ENCODE data around the gene GNAT2. TPM values are rescaled to one million over a fixed set of nuclear protein-coding genes. Genes with fewer than 3 reads are reported as not detected.

Gene GNAT2
- total RNA-seq, 4 donors from 2014 or later = 0.33 TPM; not detected in 3

GRCh38 chr1:109609881-109610280, 9.5 kb downstream of the GNAT2 start:
- no peak for TF ChIP-seq POLR2AphosphoS5 (IDR thresholded peaks at IDR 0.05)
- Histone ChIP-seq H3K9me3 (no peaks in the 10 kb centered on the region), H3K27me3 (no peaks in the 10 kb centered on the region), H3K4me1 (peaks cover 0 to 3% (median 0%) of the 10 kb centered on the region in 4 donors), H3K36me3 (no peaks in the 10 kb centered on the region), H3K27ac (replicated peaks in 1 of 4) (no peak overlapping the region), H3K4me3 (no peak overlapping the region)
- 96% methylated on average over 3 of the region's 3 CpGs for WGBS
- DNase-seq (ENCODE audit: extremely low spot score) = no peak
- intact Hi-C loops (cut with DNase I) = no loop called here

- TF ChIP-seq, protein P1, sequence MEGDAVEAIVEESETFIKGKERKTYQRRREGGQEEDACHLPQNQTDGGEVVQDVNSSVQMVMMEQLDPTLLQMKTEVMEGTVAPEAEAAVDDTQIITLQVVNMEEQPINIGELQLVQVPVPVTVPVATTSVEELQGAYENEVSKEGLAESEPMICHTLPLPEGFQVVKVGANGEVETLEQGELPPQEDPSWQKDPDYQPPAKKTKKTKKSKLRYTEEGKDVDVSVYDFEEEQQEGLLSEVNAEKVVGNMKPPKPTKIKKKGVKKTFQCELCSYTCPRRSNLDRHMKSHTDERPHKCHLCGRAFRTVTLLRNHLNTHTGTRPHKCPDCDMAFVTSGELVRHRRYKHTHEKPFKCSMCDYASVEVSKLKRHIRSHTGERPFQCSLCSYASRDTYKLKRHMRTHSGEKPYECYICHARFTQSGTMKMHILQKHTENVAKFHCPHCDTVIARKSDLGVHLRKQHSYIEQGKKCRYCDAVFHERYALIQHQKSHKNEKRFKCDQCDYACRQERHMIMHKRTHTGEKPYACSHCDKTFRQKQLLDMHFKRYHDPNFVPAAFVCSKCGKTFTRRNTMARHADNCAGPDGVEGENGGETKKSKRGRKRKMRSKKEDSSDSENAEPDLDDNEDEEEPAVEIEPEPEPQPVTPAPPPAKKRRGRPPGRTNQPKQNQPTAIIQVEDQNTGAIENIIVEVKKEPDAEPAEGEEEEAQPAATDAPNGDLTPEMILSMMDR (IDR thresholded peaks at IDR 0.05) = no peak
- TF ChIP-seq POLR2A (IDR thresholded peaks at IDR 0.05; ENCODE audit: low read depth) (no peak), EP300 (IDR thresholded peaks at IDR 0.05) (no peak), POLR2AphosphoS5 (IDR thresholded peaks at IDR 0.05) (no peak)
- WGBS = 94% methylated on average over 1 of the region's 1 CpG
- H3K4me1 ChIP-seq = no peaks in the 10 kb centered on the region
Measured at GRCh38 chr1:109605381-109605780, 14.0 kb downstream of the GNAT2 start.

GRCh38 chr1:109603229-109603628, 16.2 kb downstream of the GNAT2 start:
- Histone ChIP-seq H3K27ac (replicated peaks in 1 of 4) (no peak overlapping the region), H3K27me3 (no peaks in the 10 kb centered on the region), H3K36me3 (peaks cover 0 to 10% (median 7%) of the 10 kb centered on the region in 4 donors), H3K4me3 (no peak overlapping the region), H3K9me3 (no peaks in the 10 kb centered on the region), H3K4me1 (no peaks in the 10 kb centered on the region)
- 95% methylated on average over 3 of the region's 3 CpGs for WGBS
- TF ChIP-seq POLR2AphosphoS5 (IDR thresholded peaks at IDR 0.05) (no peak), EP300 (IDR thresholded peaks at IDR 0.05) (no peak), POLR2A (IDR thresholded peaks at IDR 0.05; ENCODE audit: low read depth) (no peak)
- TF ChIP-seq, protein P1 (IDR thresholded peaks at IDR 0.05) = no peak
- intact Hi-C loops (cut with DNase I) = no loop called here
- DNase-seq (ENCODE audit: extremely low spot score) = no peak

More at GRCh38 chr1:109605381-109605780, 14.0 kb downstream of the GNAT2 start:
- H3K27ac ChIP-seq (replicated peaks in 1 of 4) = no peak overlapping the region
- intact Hi-C loops (cut with DNase I) = no loop called here
- no peaks in the 10 kb centered on the region for H3K9me3 ChIP-seq
- no peaks in the 10 kb centered on the region for H3K36me3 ChIP-seq
- no peak for DNase-seq (ENCODE audit: extremely low spot score)
- H3K4me3 ChIP-seq = no peak overlapping the region
- no peaks in the 10 kb centered on the region for H3K27me3 ChIP-seq

DNA sequence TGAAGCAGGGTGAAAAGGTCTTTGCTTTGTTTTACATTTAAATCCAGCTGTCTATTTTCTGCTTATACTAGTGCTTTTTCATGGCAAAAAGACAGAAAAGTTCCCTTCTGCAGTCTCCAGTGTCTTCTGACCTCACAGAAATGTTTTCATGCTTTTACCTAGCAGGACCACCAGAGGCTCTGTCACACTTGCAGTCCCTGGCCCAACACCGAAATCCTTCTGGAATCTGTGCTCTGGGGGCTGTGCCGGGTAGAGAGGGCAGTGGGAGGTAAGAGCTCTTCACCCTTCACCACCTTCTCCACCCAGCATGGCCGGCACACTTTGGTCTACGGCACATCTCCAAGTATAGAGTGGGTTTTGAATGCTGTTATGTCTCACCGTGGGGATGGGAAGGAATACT, 20.8 kb downstream of the GNAT2 start:
- no peak overlapping the region for H3K4me3 ChIP-seq
- intact Hi-C loops (cut with DNase I) = no loop called here
- DNase-seq (ENCODE audit: extremely low spot score) = no peak
- H3K27me3 ChIP-seq = no peaks in the 10 kb centered on the region
- H3K9me3 ChIP-seq = no peaks in the 10 kb centered on the region
- peaks cover 5 to 45% (median 28%) of the 10 kb centered on the region in 4 donors for H3K36me3 ChIP-seq
- no peaks in the 10 kb centered on the region for H3K4me1 ChIP-seq
- no peak for TF ChIP-seq POLR2A (IDR thresholded peaks at IDR 0.05; ENCODE audit: low read depth)
- TF ChIP-seq, protein P1 (IDR thresholded peaks at IDR 0.05) = no peak
- no peak for TF ChIP-seq POLR2AphosphoS5 (IDR thresholded peaks at IDR 0.05)
- no peak for TF ChIP-seq EP300 (IDR thresholded peaks at IDR 0.05)
- H3K27ac ChIP-seq (replicated peaks in 1 of 4) = no peak overlapping the region
- WGBS = 77% methylated on average over 5 of the region's 5 CpGs

DNA sequence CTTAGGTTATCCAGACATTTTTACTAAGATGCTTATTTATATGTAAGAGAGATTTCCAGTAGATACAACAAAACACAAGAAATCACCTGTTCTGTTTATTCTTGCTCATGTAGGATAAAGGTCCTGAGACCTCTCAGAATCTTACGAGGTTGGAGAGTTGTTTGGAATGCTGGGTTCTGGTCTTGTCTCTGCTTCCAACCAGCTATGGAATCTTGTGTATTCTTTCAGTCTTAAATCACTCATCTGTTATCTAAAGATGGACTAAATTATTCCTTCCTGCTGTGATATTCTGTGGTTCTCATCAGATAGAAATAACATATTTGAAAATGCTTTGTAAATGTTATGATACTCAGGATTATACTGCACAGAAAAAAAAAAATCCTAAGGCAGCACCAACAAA, 21.3 kb downstream of the GNAT2 start:
- Histone ChIP-seq H3K4me1 (no peaks in the 10 kb centered on the region), H3K4me3 (no peak overlapping the region), H3K9me3 (no peaks in the 10 kb centered on the region), H3K27ac (replicated peaks in 1 of 4) (no peak overlapping the region), H3K36me3 (peaks cover 5 to 50% (median 32%) of the 10 kb centered on the region in 4 donors), H3K27me3 (no peaks in the 10 kb centered on the region)
- WGBS = 96% methylated on average over 1 of the region's 1 CpG
- no peak for DNase-seq (ENCODE audit: extremely low spot score)
- intact Hi-C loops (cut with DNase I) = no loop called here
- no peak for TF ChIP-seq POLR2A (IDR thresholded peaks at IDR 0.05; ENCODE audit: low read depth)
- no peak for TF ChIP-seq POLR2AphosphoS5 (IDR thresholded peaks at IDR 0.05)
- TF ChIP-seq, protein P1 (IDR thresholded peaks at IDR 0.05) = no peak
- no peak for TF ChIP-seq EP300 (IDR thresholded peaks at IDR 0.05)
